Mesodermal cell (in vitro differentiated cells): ENCODE data around the gene FUCA1.
"Not testable (repeated sequence)": the region's sequence is repeated elsewhere in the genome, so short reads cannot be mapped to it uniquely, and the experiment has no call there.

Experiments used
- H3K27ac ChIP-seq: 2 replicates; pipeline ENCODE4 v1.7.0; 2013; ENCODE audit warnings: mild to moderate bottlenecking, low read depth, low read length, moderate library complexity; ENCODE audit not compliant: severe bottlenecking
- H3K36me3 ChIP-seq: 2 replicates; pipeline ENCODE4 v1.7.1; 2013; ENCODE audit warnings: mild to moderate bottlenecking, low read length, moderate library complexity; ENCODE audit not compliant: control insufficient read depth, insufficient read depth
- H3K4me1 ChIP-seq: one replicate; pipeline ENCODE4 v1.7.1; 2013; ENCODE audit warnings: mild to moderate bottlenecking, low read length; ENCODE audit not compliant: insufficient read depth, control insufficient read depth, poor library complexity, severe bottlenecking
- H3K4me3 ChIP-seq: 2 replicates; pipeline ENCODE4 v1.7.0; 2013; ENCODE audit warnings: low read length, control low read depth, mild to moderate bottlenecking; ENCODE audit not compliant: insufficient read depth, poor library complexity, severe bottlenecking; ENCODE audit errors: extremely low read depth
- H3K9me3 ChIP-seq: 2 replicates; pipeline ENCODE4 v1.7.1; 2013; ENCODE audit warnings: mild to moderate bottlenecking, low read length, moderate library complexity; ENCODE audit not compliant: control insufficient read depth
- WGBS, 2 experiments: methylation state at CpG; one replicate each; pipeline ENCODE4 v1.1.5; 2013; ENCODE audit warnings: missing lambda C conversion rate in 2 of 2; ENCODE audit not compliant: insufficient coverage in 2 of 2; 5-methylcytosine and 5-hydroxymethylcytosine counted together

Gene FUCA1

DNA sequence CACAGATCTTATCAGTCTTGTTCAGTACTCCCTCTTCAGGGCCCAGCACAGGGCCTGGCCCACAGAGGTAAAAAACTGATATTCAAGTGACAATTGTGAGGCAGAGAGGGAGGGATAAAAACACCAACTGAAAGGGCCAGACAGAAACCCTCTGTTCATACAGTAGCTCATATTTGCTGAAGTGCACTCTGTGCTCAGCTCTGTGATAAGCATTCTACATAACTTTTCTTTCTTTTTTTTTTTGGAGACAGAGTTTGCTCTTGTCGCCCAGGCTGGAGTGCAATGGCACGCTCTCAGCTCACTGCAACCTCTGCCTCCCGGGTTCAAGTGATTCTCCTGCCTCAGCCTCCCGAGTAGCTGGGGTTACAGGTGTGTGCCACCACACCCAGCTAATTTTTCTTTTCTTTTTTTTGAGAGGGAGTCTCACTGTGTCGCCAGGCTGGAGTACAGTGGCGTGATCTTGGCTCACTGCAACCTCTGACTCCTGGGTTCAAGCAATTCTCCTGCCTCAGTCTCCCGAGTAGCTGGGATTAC, 65.2 kb downstream of the FUCA1 start:
- not testable (repeated sequence) for H3K4me3 ChIP-seq, H3K9me3 ChIP-seq, H3K27ac ChIP-seq
- H3K4me1 ChIP-seq = peaks cover 14% of the 10 kb centered on the region
- 90 to 93% methylated on average over 4 to 5 of the region's 7 CpGs for WGBS, 2 experiments
- peaks cover 15% of the 10 kb centered on the region for H3K36me3 ChIP-seq

DNA sequence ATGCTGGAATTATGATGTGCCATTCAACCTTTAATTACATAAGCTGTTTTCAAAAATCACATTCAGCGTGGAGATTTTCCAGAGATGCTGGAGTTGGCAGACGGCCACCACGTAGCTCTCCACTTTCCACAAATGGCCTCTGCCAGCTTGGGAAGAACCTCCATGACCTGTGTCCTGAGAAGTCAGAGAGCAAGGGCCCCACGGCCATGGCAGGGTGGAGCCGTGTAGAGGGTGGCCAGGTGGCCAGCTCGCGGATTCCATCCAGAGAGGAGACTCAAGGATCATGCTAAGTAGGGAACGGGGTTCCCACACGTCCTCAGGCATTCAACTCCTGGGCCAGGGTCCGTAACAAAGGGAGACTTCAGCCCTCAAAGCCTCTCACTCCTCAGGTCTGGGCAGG, 66.2 kb downstream of the FUCA1 start:
- no peaks in the 10 kb centered on the region for H3K9me3 ChIP-seq
- no peak overlapping the region for H3K27ac ChIP-seq
- H3K36me3 ChIP-seq = peaks cover 22% of the 10 kb centered on the region
- WGBS, 2 experiments = 77 to 82% methylated on average over 10 of the region's 10 CpGs
- peaks cover 14% of the 10 kb centered on the region for H3K4me1 ChIP-seq
- H3K4me3 ChIP-seq = no peak overlapping the region

DNA sequence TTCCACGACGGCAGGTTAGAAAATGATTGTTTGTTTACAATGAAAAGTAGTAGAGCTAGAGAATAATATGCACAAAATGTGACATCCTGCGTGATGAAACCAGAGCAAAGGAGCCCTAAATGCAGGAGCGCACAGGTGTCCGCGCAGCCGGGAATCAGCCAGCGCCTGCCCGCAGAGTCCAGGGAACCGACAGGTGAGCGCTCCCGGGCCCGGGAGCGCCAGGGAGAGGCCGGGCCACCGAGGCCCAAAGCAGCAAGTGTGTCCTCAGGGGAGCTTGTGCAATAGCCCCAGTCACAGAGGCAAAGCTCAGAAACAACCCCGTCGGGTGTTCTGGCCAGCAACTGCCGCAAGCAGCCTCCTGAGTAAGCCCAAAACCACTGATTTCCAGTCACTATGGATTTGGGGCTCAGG, 66.7 kb downstream of the FUCA1 start:
- peaks cover 14% of the 10 kb centered on the region for H3K4me1 ChIP-seq
- peak overlapping the region; percentile 73 for H3K27ac ChIP-seq
- H3K9me3 ChIP-seq = no peaks in the 10 kb centered on the region
- peak overlapping the region; percentile 80 for H3K4me3 ChIP-seq
- peaks cover 24% of the 10 kb centered on the region for H3K36me3 ChIP-seq
- WGBS, 2 experiments = 30 to 32% methylated on average over 19 of the region's 19 CpGs

DNA sequence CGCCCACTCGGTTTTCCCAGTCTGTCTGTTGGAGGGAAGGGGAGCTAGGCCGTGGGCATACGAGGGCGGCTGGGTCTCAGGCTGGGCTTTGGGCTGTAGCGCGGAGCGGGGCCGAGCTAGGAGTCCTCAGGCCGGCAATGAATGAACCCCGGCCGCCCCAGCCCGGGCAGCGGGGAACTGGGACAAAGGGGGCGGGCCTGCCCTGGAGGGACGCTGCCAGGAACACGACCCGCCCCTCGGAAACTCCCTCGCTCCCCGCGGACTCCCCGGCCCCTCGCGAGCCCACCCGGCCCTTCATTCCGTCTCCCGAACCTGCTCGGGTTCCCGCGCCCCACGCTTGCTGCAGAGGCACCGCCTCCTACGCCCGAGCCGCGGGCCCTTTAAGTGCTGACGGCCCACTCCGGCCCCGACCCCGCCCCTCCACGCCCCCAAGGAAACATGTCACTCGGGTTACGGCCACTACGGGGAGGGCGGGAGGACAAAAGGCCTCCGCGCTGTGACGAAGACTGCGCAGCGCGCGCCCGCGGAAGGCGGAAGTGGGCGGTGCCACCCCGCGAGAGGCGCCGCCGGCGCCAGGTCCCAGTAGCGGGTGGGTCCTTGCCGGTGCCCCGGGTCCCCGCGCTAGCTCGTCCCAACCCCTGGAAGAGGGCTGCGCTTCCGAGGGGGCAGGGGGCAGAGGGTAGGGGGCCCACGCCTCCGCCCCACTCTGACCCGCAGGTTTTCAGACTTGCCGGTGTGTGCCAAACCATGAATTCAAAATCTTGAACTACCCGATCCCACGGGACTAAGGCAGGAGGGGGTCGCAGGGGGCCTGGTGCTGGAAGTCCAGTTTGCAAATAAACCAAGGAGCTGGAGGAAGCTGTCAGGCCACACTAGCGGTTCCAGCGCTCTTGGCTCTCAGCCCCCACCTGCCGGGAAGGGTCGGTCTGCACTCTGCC, 67.4 kb downstream of the FUCA1 start, which contains the start of gene GALE:
Gene GALE (minus strand): TSS at position 355 of the 938 bp plus-strand sequence. CDS start 1,747 bp downstream, outside the sequence.
- no peaks in the 10 kb centered on the region for H3K9me3 ChIP-seq
- 0 to 1% methylated on average over 58 to 64 of the region's 82 CpGs for WGBS, 2 experiments

DNA sequence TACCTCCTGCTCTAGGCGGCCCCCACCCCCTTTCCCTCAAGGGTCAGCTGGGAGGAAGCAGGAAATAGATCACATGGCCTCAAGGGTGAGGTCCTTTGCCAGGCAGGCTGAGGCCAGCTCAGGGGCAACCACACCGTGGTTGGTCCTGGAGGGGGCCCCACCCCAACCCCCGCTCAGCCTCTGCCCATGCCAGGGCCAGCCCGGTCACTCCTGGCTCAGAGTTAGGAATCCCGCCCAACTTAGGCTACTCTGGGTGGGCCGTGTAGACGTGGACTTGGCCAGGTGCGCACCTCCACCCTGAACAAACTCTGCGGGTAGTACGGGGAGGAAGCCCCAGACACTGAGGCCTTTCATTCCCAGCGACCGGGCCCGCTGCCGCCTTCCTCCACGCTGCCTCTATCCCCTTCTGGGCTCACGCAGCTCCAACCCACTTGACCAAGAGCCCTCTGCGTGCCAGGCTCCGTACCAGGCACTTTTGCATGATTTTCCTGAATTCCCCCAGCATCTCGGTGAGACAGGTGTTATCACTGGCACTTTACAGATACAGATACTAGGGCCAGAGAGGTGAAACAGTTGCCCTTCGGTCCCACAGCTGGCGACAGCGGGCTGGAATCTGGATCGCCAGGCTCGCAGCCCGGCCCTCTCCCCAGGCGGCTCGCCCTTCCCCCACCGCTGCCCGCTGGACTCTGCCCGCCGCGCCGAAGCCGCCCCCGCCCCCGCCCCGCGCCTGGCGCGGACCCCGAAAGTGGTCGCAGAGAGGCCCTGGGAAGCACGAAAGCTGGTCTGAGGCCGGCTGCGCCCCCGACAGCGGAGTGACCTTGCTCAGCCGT, 68.3 kb downstream of the FUCA1 start:
- peaks cover 32% of the 10 kb centered on the region for H3K36me3 ChIP-seq
- WGBS, 2 experiments = 4 to 6% methylated on average over 35 to 41 of the region's 48 CpGs
- no peaks in the 10 kb centered on the region for H3K9me3 ChIP-seq
- peak overlapping the region; percentile 80 for H3K4me3 ChIP-seq
- peak overlapping the region; percentile 83 for H3K27ac ChIP-seq
- H3K4me1 ChIP-seq = peaks cover 18% of the 10 kb centered on the region

More for the DNA sequence above, 67.4 kb downstream of the FUCA1 start, which contains the start of gene GALE:
- H3K4me3 ChIP-seq = peak within 1 kb of the TSS; percentile 80
- peaks cover 15% of the 10 kb centered on the region for H3K4me1 ChIP-seq
- peaks cover 28% of the 10 kb centered on the region for H3K36me3 ChIP-seq
- H3K27ac ChIP-seq = peak within 1 kb of the TSS; percentile 83

DNA sequence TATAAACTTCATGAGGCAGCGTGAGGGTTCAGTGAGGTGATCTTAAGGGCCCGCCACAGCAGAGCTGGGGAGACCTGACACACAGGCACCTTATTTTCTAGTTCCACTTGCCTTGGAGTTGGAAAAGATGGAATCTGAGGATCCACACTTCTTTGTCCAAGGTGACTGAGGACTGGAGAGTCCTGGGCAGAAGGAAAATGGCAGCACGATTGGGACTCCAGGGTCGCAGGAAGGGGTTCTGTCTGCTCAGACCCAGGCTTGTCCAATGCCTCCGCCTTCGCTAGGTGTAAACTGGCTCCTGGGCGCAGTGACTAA, 68.9 kb downstream of the FUCA1 start:
- 66 to 77% methylated on average over 3 to 7 of the region's 7 CpGs for WGBS, 2 experiments
- peaks cover 36% of the 10 kb centered on the region for H3K36me3 ChIP-seq
- peak overlapping the region; percentile 80 for H3K4me3 ChIP-seq
- H3K27ac ChIP-seq = peak overlapping the region; percentile 83
- peaks cover 18% of the 10 kb centered on the region for H3K4me1 ChIP-seq
- H3K9me3 ChIP-seq = no peaks in the 10 kb centered on the region

DNA sequence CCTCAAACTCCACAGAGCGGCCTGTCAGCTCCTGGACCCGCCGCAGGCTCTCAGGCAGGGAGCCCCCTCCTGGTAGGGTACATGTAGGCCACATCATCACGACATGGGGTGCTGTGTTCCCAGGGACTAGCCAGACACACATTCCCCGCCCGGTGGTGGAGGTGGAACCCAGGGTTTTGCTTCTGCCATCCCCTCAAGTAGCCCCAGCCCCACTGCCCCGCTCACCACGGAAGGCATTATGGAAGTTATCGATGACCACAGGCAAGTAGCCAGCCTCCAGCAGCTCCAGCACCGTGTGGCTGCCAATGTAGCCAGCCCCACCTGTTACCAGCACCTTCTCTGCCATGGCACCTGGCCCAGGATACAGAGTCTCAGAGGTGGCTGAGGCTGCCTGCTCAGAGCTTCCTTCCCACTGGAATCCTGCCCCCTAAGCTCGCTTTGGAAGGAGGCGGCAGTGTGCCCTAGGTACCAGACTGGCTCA, 69.4 kb downstream of the FUCA1 start:
- Histone ChIP-seq H3K4me1 (peaks cover 18% of the 10 kb centered on the region), H3K9me3 (no peaks in the 10 kb centered on the region), H3K4me3 (no peak overlapping the region), H3K27ac (peak overlapping the region; percentile 83), H3K36me3 (peaks cover 36% of the 10 kb centered on the region)
- WGBS, 2 experiments = 92% methylated on average over 9 to 12 of the region's 12 CpGs

DNA sequence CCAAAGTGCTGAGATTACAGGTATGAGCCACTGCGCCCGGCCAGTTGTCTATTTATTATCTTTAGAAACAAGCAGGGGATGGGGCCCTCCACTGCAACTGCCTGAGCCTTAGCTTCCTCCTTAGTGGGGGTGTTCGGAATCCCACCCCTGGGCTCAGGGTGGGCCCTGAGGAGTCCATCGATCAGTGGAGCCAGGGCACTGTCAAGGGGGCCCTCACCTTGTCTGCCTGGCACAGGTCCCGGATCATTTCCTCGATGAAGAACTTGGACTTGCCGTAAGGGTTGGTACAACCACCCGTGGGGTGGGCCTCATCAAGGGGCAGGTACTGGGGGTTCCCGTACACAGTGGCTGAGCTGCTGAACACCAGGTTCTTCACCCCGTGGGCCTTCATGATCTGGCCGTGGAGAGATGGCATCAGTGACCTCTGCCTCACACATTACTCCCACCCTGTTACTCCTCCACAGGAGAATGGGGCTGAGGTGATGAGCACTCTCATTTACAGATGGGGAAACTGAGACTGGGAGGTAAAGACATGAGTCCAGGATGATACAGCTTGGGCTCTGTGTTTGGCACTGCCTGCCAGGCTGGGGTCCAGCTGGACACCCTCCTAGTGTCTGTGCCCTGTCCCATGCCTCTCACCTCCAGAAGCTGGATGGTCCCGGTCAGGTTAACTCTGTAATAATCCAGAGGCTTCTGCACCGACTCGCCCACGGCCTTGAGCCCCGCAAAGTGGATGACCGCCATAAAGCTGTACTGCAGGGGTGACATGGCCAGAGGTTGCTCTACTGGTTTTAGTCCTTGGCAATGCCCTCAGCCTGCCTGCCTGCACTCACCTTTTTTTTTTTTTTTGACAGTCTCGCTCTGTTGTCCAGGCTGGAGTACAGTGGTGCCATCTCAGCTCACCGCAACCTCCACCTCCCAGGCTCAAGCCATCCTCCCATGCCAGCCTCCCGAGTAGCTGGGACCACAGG, 70.3 kb downstream of the FUCA1 start:
- peaks cover 22% of the 10 kb centered on the region for H3K4me1 ChIP-seq
- no peaks in the 10 kb centered on the region for H3K9me3 ChIP-seq
- H3K27ac ChIP-seq = no peak overlapping the region
- H3K4me3 ChIP-seq = no peak overlapping the region
- H3K36me3 ChIP-seq = peaks cover 43% of the 10 kb centered on the region
- WGBS, 2 experiments = 96 to 99% methylated on average over 14 of the region's 20 CpGs

DNA sequence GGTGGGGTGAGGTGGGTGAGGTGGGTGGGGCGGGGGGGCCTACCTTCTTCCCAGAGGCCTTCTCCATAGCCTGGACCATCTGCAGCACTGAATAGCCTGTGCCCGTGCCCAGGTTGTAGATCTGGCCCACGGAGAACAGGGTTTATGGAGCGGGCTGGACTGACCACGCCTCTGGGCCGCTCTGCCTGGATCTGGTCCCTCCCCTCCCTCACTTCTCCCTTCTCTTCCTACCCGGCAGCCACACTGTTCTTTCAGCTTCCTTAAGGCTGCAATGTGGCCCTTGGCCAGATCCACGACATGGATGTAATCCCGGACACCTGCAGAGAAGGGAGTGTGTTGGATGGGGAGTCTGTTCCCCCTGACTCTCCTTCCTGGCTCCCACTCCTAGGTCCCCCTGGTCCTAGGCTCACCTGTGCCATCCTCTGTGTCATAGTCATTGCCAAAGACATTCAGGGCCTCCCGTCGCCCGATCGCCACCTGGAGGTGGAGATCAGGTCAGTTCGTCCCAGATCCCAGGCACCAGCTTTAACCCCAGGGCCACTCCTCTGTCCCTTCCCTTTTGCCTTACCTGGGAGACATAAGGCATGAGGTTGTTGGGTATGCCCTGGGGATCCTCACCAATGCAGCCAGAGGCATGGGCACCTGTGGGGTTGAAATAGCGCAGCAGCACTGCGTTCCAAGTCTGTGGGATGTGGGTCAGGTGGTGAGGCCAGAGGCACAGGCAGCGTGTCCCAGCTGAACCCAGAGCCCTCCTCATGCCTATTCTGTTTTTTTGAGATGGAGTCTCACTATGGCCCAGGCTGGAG, 71.4 kb downstream of the FUCA1 start:
- peaks cover 43% of the 10 kb centered on the region for H3K36me3 ChIP-seq
- no peak overlapping the region for H3K4me3 ChIP-seq
- H3K27ac ChIP-seq = no peak overlapping the region
- WGBS, 2 experiments = 94 to 96% methylated on average over 13 to 14 of the region's 17 CpGs
- H3K9me3 ChIP-seq = no peaks in the 10 kb centered on the region
- peaks cover 25% of the 10 kb centered on the region for H3K4me1 ChIP-seq
